HepG2 (cell line): Measurements from ENCODE around the gene AHNAK. TPM values are rescaled to one million over a fixed set of nuclear protein-coding genes. Genes with fewer than 3 reads are reported as not detected.

Experiments used
- ATAC-seq: fragments of 200-7000 bp; cut with Tn5 transposase; 3 replicates; pipeline ENCODE4 v1.9.1; 2020; ENCODE audit warnings: mild to moderate bottlenecking, moderate library complexity
- BruUV-seq: library from RNA; stranded (reverse); fragments of 400-500 nt; replicated peaks from 2 replicates; lab custom pipeline; 2021; lab: Mats Ljungman, UMichigan
- CTCF ChIA-PET: fragments of 300-600 bp; formaldehyde crosslinking; extraction: SDS; loops from one replicate; lab custom pipeline; 2021; ENCODE audit warnings: low total read pairs, inconsistent platforms, low intra/inter-chr PET ratio; lab: Yijun Ruan, JAX
- POLR2A ChIA-PET: fragments of 350-600 bp; sonication (Branson Sonifier 250); formaldehyde crosslinking; loops from one replicate; lab custom pipeline; 2020; ENCODE audit warnings: antibody characterized with exemption, inconsistent platforms; lab: Yijun Ruan, JAX
- DNase-seq: peaks from one replicate; pipeline ENCODE4 v3.0.0-alpha.2; 2015; ENCODE audit warnings: low spot score
- FAIRE-seq: peaks from 3 replicates; lab custom pipeline; 2011; peaks lifted over from hg19 to GRCh38; lab: Jason Lieb, UNC
- H2AFZ ChIP-seq: one replicate; pipeline ENCODE4 v1.6.1; 2011; ENCODE audit warnings: low read length, inconsistent platforms
- H3K27ac ChIP-seq: fragments of 300-600 bp; 3 replicates; pipeline ENCODE4 v1.8.0; 2011; ENCODE audit warnings: mixed run types, mild to moderate bottlenecking, mixed read lengths, low read length, inconsistent platforms; ENCODE audit not compliant: insufficient read depth; ENCODE audit errors: extremely low read length
- H3K27me3 ChIP-seq, 2 experiments: fragments of 200-600 bp in 1 of 2; 2 replicates in 1 of 2; 3 replicates in 1 of 2; pipeline versions ENCODE4 v1.6.0 to v1.8.0; 2011; ENCODE audit warnings: low read length in 2 of 2, mild to moderate bottlenecking in 2 of 2, moderate library complexity in 2 of 2, inconsistent platforms in 1 of 2; ENCODE audit not compliant: insufficient read depth in 2 of 2, control insufficient read depth in 1 of 2
- H3K36me3 ChIP-seq, 2 experiments: fragments of 200-600 bp in 1 of 2; replicated peaks in 1 of 2; 2 replicates in 1 of 2; 3 replicates in 1 of 2; pipeline versions ENCODE4 v1.5.1 to v1.8.0; 2011; ENCODE audit warnings: low read length in 2 of 2, inconsistent platforms in 1 of 2; ENCODE audit not compliant: insufficient read depth in 2 of 2, control insufficient read depth in 1 of 2
- H3K4me1 ChIP-seq: 2 replicates; pipeline ENCODE4 v1.5.1; 2012; ENCODE audit warnings: low read length, inconsistent platforms; ENCODE audit not compliant: insufficient read depth
- H3K4me2 ChIP-seq: 2 replicates; pipeline ENCODE4 v1.6.0; 2011; ENCODE audit warnings: low read depth, low read length, inconsistent platforms
- H3K4me3 ChIP-seq, 3 experiments: fragments of 200-600 bp in 1 of 3; sonication (generic), shearing (Covaris generic) in 1 of 3; replicated peaks in 1 of 3; 2 replicates each; pipeline ENCODE4 v1.5.1; 2011 to 2016; ENCODE audit warnings: low read length in 3 of 3, inconsistent platforms in 2 of 3, low read depth in 2 of 3, mild to moderate bottlenecking in 2 of 3, control low read depth in 1 of 3, mixed read lengths in 1 of 3; ENCODE audit not compliant: insufficient read depth in 1 of 3
- H3K79me2 ChIP-seq: one replicate; pipeline ENCODE4 v1.6.1; 2011; ENCODE audit warnings: low read length, inconsistent platforms; ENCODE audit not compliant: insufficient read depth
- H3K9ac ChIP-seq: 2 replicates; pipeline ENCODE4 v1.6.0; 2011; ENCODE audit warnings: mild to moderate bottlenecking, low read depth, low read length, inconsistent platforms; ENCODE audit not compliant: insufficient read depth
- H3K9me3 ChIP-seq: 2 replicates; pipeline ENCODE4 v1.5.1; 2012; ENCODE audit warnings: mild to moderate bottlenecking, low read length
- H4K20me1 ChIP-seq: 2 replicates; pipeline ENCODE4 v1.6.0; 2011; ENCODE audit warnings: inconsistent platforms, mild to moderate bottlenecking, low read length, moderate library complexity; ENCODE audit not compliant: insufficient read depth
- FOXK2 ChIP-seq: fragments of 450-650 bp; IDR thresholded peaks from 2 replicates; pipeline ENCODE4 v1.6.1; 2016
- JUND ChIP-seq: sonication (generic); formaldehyde crosslinking; IDR thresholded peaks from 2 replicates; pipeline ENCODE4 v1.8.0; 2022; ENCODE audit warnings: mild to moderate bottlenecking, missing genetic modification reagents
- KLF15 ChIP-seq: sonication (generic); formaldehyde crosslinking; IDR thresholded peaks from 2 replicates; pipeline ENCODE4 v1.8.1; 2023; ENCODE audit warnings: borderline replicate concordance, mild to moderate bottlenecking, inconsistent platforms, missing genetic modification reagents, mixed read lengths
- MXD4 ChIP-seq: IDR thresholded peaks from 2 replicates; pipeline ENCODE4 v1.6.1; 2016; ENCODE audit warnings: mild to moderate bottlenecking, missing biosample characterization, missing genetic modification reagents
- ZNF263 ChIP-seq: sonication (generic); formaldehyde crosslinking; IDR thresholded peaks from 2 replicates; pipeline ENCODE4 v1.4.0; 2020; ENCODE audit warnings: missing genetic modification reagents
- ZNF451 ChIP-seq: sonication (generic); formaldehyde crosslinking; IDR thresholded peaks from 2 replicates; pipeline ENCODE4 v1.5.0; 2020; ENCODE audit warnings: mild to moderate bottlenecking, missing genetic modification reagents
- ZNF660 ChIP-seq: sonication (generic); formaldehyde crosslinking; IDR thresholded peaks from 2 replicates; pipeline ENCODE4 v1.5.1; 2020; ENCODE audit warnings: mild to moderate bottlenecking, low read depth, missing genetic modification reagents, borderline replicate concordance
- ZNF839 ChIP-seq: sonication (generic); formaldehyde crosslinking; IDR thresholded peaks from 2 replicates; pipeline ENCODE4 v1.4.0; 2020; ENCODE audit warnings: missing genetic modification reagents, mild to moderate bottlenecking, borderline replicate concordance
- WGBS: methylation state at CpG from one replicate; pipeline ENCODE4 v1.1.6; 2017; ENCODE audit warnings: low lambda C conversion rate; 5-methylcytosine and 5-hydroxymethylcytosine counted together
- in situ Hi-C: cut with HindIII; loops from 2 replicates; pipeline ENCODE4 v1.10.0; 2017; ENCODE audit warnings: low pct_unique_long_range_greater_than_20kb; ENCODE audit not compliant: extremely low pct_ligation_motif_present
- intact Hi-C: fragments of 100-400 bp; cut with micrococcal nuclease; formaldehyde crosslinking; loops from one replicate; pipeline ENCODE4 v1.10.0; 2022; ENCODE audit not compliant: unreplicated experiment
- polyA plus RNA-seq, 8 experiments: library from polyadenylated mRNA; depleted of rRNA in 3 of 8; stranded (reverse) in 7 of 8; unstranded in 1 of 8; fragments of >200 nt; fragmentation: Illumina TruSeq in 4 of 8; extraction: Trizol in 4 of 8; gene quantifications; 2 replicates each; pipeline versions ENCODE4 v1.2.1 to v1.2.3, GENCODE V29; 2011 to 2016; ENCODE audit warnings: low read depth in 4 of 8, missing spikeins in 1 of 8, mixed read lengths in 1 of 8; ENCODE audit not compliant: insufficient read depth in 1 of 8
- total RNA-seq, 5 experiments: library from RNA; depleted of rRNA; stranded (reverse); fragments of >200 nt; fragmentation: Illumina TruSeq; extraction: Trizol; gene quantifications; 2 replicates each; pipeline ENCODE4 v1.2.3, GENCODE V29; 2016; ENCODE audit warnings: low read depth in 1 of 5
- TF ChIP-seq, protein P1 (sequence below): sonication (generic); formaldehyde crosslinking; IDR thresholded peaks from 2 replicates; pipeline ENCODE4 v1.5.0; 2020; ENCODE audit warnings: missing genetic modification reagents
- TF ChIP-seq, protein P2 (sequence below): sonication (generic); formaldehyde crosslinking; IDR thresholded peaks from 2 replicates; pipeline ENCODE4 v1.5.1; 2020; ENCODE audit warnings: mild to moderate bottlenecking, missing genetic modification reagents, moderate library complexity

AHNAK gene
- total and polyA plus RNA-seq, 2 of the 13 experiments (the other 11 are each of a cell fraction or from before 2014, with no cell fraction given), result 23.4 to 25.0 TPM

DNA sequence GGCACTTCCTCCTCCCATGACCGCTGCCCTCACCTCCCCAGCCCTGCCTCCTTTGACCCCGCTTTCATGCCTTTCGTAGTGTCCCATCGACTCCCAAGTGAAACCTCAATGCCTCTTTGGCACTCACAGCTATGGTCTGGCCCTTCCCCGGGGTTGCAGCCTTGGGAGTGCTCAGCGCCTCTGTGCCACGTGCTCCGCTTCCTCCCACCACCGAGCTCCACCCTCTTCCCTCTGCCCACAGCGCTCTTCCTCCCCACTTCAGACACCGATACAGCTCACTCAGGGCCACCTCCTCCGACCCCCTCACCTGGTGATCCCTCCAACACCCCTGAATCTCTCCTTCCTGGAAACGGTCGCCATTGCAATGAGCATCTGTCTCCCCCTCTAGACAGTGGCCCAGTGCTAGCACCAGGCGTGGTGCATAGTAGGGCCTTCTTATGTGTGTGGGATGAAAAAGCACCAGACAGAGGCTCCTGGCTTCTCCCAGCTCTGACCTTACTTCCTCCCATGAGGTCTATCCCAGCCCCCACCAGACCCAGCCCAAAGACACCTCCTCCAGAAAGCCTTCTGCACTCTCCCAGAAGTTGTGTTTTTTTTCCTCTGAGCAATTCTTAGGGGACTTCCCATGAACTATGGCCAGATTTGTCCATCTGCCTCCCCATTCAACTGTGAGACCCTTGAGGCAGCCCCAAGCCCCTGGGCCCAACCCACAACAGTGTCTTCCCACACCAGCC, 144.2 kb downstream of the AHNAK start:
- no peak for DNase-seq
- Histone ChIP-seq H3K36me3 (no peaks in the 10 kb centered on the region), H3K4me3 (peak overlapping the region in 1 of 3 experiments; percentile 23; a peak in 1 of 6 replicates)
- TF ChIP-seq, protein P1, sequence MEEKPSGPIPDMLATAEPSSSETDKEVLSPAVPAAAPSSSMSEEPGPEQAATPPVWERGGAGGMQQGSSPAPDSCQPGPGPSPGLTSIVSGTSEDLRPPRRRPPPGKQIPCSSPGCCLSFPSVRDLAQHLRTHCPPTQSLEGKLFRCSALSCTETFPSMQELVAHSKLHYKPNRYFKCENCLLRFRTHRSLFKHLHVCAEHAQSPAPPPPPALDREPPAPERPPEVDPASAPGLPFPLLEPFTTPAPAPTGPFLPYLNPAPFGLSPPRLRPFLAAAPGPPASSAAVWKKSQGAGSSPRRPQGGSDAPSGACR, result no peak
- TF ChIP-seq ZNF660, result no peak
- TF ChIP-seq MXD4 (CRISPR knock-in tag), result no peak
- TF ChIP-seq, protein P2, sequence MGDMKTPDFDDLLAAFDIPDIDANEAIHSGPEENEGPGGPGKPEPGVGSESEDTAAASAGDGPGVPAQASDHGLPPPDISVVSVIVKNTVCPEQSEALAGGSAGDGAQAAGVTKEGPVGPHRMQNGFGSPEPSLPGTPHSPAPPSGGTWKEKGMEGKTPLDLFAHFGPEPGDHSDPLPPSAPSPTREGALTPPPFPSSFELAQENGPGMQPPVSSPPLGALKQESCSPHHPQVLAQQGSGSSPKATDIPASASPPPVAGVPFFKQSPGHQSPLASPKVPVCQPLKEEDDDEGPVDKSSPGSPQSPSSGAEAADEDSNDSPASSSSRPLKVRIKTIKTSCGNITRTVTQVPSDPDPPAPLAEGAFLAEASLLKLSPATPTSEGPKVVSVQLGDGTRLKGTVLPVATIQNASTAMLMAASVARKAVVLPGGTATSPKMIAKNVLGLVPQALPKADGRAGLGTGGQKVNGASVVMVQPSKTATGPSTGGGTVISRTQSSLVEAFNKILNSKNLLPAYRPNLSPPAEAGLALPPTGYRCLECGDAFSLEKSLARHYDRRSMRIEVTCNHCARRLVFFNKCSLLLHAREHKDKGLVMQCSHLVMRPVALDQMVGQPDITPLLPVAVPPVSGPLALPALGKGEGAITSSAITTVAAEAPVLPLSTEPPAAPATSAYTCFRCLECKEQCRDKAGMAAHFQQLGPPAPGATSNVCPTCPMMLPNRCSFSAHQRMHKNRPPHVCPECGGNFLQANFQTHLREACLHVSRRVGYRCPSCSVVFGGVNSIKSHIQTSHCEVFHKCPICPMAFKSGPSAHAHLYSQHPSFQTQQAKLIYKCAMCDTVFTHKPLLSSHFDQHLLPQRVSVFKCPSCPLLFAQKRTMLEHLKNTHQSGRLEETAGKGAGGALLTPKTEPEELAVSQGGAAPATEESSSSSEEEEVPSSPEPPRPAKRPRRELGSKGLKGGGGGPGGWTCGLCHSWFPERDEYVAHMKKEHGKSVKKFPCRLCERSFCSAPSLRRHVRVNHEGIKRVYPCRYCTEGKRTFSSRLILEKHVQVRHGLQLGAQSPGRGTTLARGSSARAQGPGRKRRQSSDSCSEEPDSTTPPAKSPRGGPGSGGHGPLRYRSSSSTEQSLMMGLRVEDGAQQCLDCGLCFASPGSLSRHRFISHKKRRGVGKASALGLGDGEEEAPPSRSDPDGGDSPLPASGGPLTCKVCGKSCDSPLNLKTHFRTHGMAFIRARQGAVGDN (CRISPR knock-in tag), result peak; percentile 57
- TF ChIP-seq FOXK2, result no peak
- TF ChIP-seq ZNF263 (CRISPR knock-in tag), result peak; percentile 82
- no peak for TF ChIP-seq ZNF839 (CRISPR knock-in tag)
- TF ChIP-seq JUND (CRISPR knock-in tag), result no peak
- no peak for TF ChIP-seq ZNF451
- TF ChIP-seq KLF15 (CRISPR knock-in tag), result no peak
- TF ChIP-seq, all 625 proteins: peak for 2
- FAIRE-seq (no peak), ATAC-seq (no peak)
- H2AFZ ChIP-seq, result no peak overlapping the region
- BruUV-seq, result no TSS peak
- no peaks in the 10 kb centered on the region for H3K79me2 ChIP-seq
- no peaks in the 10 kb centered on the region for H4K20me1 ChIP-seq
- 47% methylated on average over 15 of the region's 15 CpGs for WGBS
- intact Hi-C loops, result no loop called here
- H3K27me3 ChIP-seq, result peaks cover 5 to 43% of the 10 kb centered on the region in 2 experiments; a peak in 4 of 5 replicates
- peaks cover 51% of the 10 kb centered on the region for H3K4me1 ChIP-seq
- no peak overlapping the region for H3K9ac ChIP-seq
- POLR2A ChIA-PET, result interaction anchor here (1.3 kb wide), 2 partner anchors 8 to 324 kb away, joined by 3 to 4 read pairs; no protein-coding TSS in a partner anchor
- no peaks in the 10 kb centered on the region for H3K9me3 ChIP-seq
- H3K27ac ChIP-seq, result no peak overlapping the region
- in situ Hi-C loops, result no loop called here
- H3K4me2 ChIP-seq, result peak overlapping the region; percentile 45; the same call in 1 of the 2 replicates
- CTCF ChIA-PET, result no interaction called here
